Measurements from ENCODE around the gene NOTCH1.

The NOTCH1 gene

DNA sequence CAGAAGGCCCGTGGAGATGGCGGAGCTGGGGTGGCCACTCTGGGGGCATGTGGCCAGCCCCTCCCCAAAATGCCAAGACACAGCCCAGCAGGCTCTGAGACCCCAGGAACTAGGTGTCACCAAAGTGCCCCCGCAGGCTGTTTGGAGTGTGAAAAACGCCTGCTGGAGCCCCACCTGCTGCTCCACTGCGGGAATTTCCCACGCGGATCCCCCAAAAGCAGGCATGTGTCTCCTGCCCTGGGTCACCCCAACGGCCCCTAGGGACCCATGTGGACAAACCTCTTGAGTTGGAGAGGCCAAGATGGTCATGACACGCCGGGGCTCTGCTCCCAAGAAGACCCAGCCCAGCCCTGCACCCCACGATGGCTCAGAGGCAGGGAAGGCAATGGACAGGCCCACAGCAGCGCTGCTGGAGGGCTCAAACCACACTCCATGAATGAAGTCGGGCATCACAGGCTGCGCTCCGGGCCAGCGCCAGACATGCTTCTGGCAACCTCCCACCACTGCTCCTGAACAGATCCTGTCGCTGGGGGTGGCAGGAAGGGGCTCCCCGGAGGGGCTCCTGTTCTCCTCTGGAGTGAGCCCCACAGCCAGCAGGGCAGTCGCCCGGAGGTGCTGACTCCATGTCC lies 15.3 kb downstream of the NOTCH1 start:
- DNase-seq: no peak

DNA sequence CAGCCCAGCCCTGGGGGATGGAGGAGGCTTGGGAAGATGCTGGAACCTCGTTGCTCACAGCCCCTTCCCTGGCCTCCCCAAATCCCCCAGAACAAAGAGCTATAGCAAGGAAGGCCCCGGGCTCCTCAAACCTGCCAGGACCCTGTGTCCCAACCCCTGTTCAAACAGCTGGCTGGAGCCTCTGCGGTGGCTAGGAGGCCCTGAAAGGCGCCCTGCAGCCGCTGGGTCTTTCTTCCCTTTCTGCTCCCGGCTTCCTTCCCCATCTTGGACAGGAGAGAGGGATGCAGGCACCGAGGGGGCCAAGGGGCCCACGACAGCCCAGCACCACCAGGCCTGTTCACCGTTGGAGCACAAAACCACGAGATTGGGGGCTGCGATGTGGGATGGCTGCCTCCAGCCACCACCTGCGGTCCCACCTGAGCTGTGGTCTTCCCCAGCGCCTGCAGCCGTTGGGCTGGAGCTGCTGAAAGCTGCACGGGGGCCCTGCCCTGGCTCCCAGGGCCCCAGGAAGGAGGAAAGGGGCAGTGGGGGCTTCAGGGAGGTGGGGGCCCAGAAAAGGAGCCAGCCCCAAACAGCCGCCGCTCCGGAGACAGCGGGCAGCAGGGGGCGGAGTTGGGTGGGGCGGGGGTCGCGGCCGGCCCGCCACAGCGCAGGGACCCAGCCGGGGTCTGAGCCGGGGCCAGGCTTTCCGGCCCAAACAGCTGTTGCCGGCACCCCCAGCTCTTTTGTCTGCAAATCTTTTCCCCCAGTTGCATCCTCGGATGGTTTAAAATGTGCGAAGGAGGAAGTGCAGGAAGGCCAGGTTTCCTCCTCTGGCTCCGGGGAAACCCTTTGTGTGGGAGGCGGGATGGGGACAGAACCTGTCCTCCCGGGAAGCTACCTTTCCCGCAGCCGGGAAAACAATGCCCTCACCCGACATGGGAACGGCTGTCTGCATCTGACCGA lies 16.1 kb downstream of the NOTCH1 start:
- no peak for DNase-seq

DNA sequence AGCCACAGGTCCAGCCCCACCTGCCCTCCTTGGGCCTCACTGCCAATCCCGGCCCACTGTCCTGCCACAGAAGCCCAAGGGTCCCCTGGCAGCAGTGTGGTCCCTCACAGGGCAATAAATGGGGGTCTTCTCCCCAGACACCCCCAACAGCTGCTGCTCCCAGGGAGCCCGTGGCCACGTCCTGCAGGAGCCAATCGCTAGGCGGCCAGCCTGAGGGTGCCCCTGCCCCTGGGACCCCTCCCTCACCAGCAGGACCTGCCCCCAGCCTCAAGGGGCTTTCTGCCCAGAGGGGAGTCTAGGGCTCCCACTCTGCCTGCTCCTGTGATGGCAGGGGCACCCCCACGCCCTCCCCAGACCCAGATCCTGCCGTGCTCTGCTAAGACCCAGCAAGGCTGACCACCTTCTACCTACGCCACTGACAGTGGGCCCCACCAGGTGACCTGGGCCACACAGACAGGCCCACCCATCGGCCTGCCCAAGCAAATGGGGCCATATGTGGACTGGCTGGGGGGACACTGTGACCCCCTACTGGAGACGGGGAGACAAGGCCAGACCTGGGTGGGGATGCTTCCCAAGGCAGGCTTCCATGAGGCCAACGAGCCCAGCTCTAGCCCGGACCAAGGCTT lies 17.0 kb downstream of the NOTCH1 start:
- DNase-seq: no peak

DNA sequence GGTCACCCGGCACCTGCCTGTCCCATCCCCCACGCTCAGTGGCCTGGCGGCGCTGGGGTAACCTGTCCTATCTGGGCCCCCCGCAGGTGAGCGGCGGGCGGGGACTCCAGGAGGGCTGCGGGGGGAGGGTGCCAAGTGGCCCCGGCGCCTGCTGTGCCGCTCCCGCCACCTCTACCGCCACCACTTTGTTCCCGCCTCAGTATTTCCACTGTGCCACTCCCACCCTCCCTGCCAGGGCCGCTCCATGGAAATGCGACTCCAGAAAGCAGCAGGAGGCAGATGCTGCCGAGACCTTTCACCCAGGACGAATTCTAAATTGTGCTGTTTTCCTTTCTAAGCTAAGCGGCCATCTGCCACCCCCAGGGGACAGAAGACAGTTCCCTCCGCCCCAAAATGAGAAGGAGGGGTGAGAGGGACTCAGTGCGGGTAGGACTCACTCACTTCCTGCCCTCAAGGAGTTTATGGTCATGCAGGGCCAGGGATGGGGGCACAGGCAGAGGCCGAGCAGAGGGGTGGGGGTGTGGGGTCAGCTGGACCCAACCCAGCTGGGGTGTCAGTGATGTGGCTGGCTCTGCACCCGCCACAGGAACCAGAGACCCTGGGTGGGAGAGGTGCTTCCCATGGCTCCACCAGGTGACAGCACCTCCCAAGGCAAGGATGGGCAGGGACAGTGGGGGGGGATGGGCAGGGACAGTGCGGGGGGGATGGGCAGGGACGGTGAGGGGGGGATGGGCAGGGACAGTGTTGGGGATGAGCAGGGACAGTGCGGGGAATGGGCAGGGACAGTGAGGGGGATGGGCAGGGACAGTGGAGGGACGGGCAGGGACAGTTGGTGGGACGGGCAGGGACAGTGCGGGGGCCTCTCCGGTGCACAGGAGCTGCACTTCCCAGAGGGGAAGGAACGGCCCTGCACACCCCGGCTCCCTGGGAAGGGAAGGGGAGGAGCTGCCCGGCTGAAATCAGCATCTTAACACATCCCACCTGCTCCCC lies 17.8 kb downstream of the NOTCH1 start:
- DNase-seq: no peak

DNA sequence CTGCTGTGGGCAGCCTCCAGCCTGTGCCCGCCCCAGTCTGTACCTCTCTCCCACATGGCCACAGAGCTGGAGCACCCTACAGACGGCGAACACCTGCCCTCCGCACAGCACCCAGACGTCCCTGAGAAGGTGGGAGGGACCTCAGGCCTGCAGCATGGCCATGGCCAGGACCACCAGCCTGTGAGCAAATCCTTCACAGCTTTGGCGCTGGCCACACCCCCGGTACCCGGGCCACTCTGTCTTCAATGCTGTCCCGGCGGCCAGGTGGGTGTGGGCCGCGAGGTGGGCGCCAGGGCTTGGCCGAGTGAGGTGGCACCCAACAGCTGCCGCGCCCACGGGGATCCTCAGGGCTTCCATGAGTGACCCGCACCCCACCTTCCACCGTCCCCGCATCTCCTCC lies 18.7 kb downstream of the NOTCH1 start:
- DNase-seq: no peak

DNA sequence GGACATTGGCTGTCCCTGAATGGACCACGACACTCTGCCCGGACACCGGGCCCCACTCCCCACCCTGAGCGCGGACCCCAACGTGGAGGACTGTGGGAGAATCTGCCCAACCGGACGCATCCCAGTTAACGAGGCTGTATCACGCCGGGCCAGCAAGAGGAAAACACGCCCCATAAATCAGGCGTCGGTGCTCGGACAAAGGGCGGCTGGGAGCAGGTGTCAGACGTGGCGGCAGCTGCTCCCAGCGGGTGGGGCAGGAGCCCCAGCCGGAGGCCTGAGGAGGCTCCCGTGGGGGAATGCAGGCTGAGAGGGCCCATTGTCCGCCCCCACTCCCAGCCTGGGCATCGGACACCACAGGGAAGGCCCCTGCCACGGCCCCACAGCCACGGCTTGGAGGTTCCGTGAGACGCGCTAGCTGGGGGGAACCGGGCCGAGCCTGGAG lies 19.2 kb downstream of the NOTCH1 start:
- no peak for DNase-seq

DNA sequence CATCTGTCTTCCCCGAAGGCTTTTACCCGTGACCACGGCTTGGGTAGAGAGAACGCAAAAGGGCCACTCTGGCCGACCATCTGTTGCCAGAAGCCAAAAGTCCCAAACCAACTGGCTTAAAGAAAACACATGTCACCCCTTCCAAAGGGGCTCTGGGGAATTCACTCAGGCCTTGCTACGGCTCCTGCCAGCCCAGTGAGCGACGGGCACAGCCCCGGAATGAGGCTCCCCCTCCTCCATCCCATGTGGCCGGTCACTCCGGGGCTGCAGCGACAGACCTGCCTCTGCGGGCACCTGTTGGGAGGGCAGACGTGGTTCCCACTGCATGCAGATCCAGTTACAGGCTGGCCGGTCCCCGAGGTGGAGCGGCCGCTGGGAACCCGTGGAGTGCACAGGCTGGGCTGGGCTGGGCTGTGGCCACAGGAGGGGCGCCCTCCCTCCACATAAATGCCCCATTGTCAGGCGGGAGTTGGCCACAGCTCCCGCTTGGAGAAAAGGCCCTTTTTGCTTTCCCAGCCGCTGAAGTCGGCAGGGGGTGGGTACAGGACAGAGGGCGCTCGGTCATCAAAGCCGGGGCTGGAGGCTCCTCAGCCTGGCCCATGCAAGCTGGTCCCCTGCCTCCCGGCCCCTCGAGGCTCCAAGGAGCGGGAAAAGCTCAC lies 19.9 kb downstream of the NOTCH1 start:
- no peak for DNase-seq

DNA sequence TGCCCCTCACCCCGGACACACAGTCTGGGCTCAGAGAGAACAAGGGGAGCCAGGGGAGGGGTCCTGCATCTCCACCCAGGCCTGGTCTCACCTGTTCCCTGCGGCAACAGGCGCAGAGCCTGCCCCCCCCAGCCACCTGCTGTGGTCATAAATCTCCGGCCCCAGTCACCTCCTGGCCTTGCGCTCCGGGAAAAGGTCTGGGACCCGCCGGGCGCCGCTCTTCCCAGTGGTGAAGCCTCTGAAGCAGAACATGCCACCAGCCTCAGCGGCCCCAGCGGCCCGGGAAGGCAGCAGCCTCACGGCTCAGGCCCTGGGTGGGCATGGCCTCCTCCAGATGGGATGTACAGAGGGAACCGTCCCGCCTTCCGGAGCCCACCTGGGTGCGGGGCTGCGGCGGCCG lies 20.6 kb downstream of the NOTCH1 start:
- DNase-seq: no peak

DNA sequence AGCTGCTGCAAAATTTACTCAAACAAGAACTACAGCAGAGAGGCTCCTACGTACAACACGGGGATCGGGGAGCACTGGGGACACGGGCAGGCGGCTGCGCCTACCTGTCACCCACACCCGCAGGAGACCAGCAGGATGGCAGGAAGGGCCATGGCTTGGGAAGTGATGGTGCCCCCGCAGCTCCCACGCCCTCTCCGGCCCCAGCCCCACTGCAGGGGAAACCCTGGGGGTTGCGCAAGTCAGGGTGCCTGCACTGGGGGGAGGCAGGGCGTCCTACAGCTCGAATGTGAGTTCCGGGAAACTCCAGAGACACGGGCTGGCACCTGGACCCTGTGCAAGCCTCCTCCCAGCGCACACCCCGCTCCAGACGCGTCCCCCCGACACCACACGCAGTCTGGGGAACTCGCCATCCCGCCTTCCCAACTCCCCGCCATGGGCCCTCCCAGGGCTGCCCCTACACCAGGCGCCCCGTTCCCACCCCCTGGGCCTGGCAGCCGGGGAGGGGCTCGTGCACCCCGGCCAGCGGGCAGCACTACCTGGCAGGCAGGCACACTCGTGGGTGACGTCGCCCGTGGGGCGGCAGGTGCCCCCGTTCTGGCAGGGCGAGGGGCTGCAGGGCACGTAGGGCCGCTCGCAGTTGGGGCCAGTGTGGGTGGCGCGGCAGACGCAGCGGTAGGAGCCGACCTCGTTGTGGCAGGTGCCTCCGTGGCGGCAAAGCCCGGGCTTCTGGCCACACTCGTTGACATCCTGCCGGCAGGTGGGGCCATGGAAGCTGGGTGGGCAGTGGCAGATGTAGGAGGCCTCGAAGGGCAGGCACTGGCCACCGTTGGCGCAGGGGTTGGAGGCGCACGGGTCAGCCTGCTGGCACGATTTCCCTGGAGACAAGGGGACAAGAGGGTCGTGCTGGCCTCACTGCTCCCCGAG lies 23.3 kb downstream of the NOTCH1 start:
- DNase-seq: peak; percentile 52

DNA sequence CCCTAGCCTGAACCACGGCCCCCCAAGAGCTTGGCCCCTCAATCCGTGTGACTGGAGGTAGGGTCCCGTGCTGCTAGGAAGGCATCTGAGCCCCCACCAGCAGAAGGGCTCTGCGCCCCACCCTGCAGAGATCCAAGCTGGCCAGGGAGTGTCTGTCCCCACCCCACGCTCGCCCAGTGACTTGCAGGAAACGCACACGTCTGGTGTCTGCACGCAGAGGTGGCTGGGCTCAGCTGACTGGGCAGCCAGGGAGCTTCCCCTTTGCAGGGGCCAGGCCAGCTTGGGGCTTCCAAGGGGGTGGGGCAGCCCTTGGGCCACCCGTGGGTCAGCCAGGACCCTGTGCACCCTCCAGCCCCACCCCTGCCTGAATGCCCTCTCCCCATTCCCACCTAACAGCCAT lies 24.3 kb downstream of the NOTCH1 start:
- peak; percentile 78 for DNase-seq

DNA sequence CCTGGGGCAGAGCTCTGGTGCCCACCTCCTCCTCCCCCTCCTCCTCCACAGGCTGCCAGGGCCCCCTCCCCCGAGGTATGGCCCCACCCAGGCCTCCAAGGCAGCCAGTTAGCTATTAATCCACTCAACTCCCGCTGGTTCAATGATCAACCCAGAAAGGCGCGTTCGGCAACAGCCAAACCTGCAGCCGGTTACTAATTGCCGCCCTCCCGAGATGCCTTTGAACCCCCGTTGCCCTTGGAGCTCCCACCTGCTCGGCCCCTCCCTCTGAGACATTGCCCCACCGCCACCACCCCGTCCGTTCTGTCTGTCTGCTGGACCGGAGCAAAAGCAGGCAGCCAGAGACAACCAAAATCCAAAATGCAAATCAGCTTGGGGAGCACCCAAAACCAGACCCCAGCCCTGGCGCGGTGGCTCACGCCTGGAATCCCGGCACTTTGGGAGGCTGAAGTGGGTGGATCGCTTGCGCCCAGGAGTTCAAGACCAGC lies 25.8 kb downstream of the NOTCH1 start:
- DNase-seq: no peak

DNA sequence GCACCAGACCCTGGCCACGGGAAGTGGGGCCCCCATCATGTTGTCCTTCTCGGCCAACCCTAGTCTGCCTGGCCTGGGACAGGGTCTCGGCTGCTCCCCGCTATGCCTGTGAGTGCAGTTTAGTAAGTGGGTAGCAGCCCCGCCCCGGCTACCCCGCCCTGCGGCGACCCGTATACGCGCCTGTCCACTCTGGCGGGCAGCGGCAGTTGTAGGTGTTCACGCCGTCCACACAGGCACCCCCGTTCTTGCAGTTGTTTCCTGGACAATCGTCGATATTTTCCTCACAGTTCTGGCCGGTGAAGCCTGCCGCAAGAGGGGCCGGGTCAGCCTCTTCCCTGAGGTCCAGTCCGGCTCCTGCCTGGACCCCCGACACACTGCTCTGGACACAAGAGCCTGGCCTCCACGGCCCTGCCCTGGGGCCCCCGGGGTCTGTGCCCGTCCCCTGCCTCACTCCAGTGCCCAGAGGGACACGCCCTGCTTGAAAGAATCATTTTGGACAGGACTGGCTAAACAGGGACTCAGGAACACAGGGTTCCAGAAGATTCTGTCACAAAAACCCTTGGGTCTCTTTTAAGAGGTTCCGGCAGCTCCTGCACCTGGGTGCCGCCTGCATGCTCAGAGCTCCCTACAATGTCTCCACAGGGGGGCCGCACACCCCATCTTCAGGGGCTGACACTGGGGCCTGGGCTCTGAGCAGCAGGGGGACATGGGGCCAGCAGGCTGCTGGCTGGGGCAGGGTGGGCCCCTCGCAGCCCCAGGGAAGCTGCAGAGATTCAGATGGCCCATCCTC lies 26.4 kb downstream of the NOTCH1 start:
- no peak for DNase-seq

DNA sequence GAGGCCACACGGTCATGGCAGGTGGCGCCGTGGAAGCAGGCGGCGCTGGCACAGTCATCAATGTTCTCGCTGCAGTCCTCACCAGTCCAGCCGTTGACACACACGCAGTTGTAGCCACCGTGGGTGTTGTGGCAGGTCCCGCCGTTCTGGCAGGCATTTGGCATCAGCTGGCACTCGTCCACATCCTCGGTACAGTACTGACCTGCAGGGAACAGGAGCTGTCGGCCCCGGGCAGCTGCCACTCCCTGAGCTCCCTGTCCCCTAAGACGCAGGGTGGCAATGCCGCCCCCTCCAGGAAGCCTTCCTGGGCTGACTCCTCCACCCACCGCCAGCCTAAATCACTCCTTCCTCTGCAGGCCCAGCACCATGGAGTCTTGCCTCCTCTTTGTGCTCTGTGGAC lies 27.2 kb downstream of the NOTCH1 start:
- DNase-seq: no peak

DNA sequence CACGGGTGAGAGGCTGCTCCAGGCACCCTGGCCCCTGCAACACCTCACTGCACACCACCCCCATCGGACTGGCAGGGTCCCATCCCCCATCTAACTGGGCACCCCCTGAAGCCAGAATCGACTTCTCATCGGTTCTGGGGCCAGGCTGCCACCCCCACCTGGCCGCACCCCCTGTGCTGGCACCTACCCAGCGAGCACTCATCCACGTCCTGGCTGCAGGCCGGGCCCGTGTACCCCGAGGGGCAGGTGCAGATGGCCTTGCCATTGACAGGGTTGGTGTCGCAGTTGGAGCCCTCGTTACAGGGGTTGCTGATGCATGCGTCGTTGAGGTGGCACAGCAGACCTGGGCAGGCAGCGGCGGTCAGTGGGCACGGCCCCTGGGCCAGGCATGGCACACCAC lies 27.9 kb downstream of the NOTCH1 start:
- no peak for DNase-seq

DNA sequence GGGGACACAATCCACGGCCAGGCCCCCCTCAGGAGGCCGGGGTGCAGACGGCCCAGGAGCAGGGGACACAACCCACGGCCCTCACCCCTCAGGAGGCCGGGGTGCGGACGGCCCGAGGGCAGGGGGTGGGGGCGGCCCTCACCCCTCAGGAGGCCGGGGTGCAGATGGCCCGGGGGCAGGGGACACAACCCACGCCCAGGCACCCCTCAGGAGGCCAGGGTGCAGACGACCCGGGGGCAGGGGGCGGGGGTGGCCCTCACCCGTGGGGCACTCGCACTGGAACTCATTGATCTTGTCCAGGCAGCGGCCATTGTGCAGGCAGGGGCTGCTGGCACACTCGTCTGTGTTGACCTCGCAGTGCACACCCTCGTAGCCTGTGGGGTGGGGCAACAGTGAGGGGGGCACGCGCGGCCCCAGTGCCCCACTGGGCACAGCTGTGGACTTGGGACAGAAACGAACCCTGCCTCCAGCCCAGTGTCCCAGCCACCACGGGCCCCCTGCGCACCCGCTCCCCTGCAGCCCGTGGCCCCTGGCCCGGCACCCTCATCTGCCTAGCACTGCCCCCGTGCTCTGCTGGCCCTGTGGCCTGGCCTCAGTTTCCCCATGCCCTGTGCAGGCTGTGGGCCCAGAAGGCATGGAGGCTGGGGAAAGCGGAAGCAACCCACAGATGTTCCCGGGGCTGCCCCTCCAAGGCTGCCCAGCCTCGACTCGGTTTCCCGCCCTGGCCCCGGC lies 28.7 kb downstream of the NOTCH1 start:
- no peak for DNase-seq

DNA sequence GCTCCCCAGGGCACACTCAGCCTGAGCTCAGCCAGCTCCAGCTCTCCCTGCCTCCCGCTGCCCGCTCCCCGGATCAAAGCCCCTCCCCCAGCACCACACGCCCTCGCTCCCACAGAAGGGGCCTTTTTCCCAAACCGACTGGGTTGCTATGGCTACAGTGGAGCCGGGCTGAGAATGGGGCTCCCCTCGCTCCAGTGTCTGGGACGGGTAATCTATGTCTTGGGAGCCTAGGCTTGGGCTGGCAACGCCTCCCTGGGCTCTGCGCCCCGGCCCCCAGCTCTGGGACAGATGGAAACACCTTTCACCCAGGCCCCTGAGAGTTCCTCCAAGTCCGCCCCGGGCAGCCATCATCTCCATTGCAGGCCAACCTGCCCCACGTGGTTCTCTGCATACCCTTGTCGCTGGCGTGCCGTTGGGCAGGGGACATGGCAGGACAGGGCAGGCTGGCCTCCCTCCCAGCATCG lies 29.6 kb downstream of the NOTCH1 start:
- no peak for DNase-seq

DNA sequence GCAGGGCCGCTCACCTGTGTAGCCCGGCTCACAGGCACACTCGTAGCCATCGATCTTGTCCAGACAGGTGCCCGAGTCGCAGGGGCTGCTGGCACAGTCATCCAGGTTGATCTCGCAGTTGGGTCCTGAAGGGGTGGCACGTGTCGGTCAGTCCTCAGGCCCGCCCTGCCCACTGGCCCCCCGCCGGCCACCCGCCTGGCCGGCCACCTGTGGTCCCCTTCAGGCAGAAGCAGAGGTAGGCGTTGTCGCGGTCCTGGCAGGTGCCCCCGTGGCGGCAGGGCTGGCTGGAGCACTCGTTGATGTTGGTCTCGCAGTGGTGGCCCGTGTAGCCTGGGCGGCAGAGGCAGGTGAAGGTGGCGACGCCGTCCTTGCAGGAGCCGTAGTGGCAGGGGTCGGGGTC lies 30.6 kb downstream of the NOTCH1 start:
- DNase-seq: no peak

DNA sequence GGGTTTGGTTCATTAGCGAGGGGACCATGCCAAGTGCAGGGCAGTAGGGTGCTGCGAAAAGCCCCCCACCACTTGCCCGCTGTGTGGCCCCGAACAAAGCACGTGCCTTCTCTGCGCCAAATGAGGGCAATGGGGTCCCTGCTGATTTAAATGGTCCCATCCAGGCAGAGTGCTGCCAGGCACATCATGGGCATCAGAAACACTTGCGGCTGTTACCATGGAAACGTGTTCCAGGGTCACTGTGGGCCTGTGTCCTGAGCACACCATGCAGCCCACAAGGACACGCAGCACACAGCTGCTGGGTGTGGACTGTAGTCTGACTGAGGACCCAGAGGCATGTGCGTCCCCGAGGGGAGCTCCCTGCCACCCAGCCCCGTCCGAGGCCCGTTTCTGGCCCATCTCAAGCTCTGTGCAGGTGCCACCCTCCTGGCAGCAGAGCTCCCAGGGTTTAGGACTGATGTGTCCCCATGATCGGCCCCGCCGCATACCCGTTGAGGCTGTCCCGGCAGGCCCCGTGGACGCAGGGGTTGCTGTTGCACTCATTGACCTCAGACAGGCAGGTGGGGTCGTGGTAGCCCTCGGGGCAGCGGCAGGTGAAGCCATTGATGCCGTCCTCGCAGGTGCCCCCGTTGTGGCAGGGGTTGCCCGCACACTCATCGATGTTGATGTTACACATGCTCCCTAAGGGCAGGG lies 31.7 kb downstream of the NOTCH1 start:
- DNase-seq: no peak

Measured in CD4-positive, alpha-beta T cell treated with Interleukin-15 for 1 hour (primary cell).